ENCODE measurements around the gene CDH2.

Gene CDH2

GRCh38 chr18:28078849-28079248, 98.1 kb downstream of the CDH2 start:
- TF ChIP-seq CTCF (IDR thresholded peaks at IDR 0.05; ENCODE audit: insufficient read depth, low read depth, low read length, missing control alignments) = no peak
- no peak overlapping the region for H3K4me3 ChIP-seq (ENCODE audit: low read depth, low read length)
- no peak for DNase-seq (ENCODE audit: low read depth)

DNA sequence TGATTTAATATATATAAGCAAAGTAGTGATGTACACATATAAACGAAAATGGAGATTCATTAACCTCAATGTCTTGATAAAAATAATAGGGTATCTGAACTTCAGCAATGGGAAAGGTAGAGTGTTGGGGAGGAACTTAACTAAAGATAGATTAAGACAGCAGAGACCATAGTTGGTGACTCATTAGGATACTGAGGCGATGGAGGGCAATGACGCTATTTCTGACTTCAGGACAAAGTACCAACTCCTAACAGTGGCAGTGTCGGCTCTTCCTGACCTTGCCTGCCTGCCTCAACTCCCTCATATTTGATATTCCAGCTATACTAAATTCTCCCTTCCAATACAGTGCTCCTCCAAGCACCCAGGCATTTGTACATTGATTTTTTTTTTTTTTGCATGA, 98.6 kb downstream of the CDH2 start:
- no peak for DNase-seq (ENCODE audit: low read depth)
- H3K4me3 ChIP-seq (ENCODE audit: low read depth, low read length) = no peak overlapping the region
- TF ChIP-seq CTCF (IDR thresholded peaks at IDR 0.05; ENCODE audit: insufficient read depth, low read depth, low read length, missing control alignments) = no peak

- TF ChIP-seq CTCF (IDR thresholded peaks at IDR 0.05; ENCODE audit: insufficient read depth, low read depth, low read length, missing control alignments) = no peak
- DNase-seq (ENCODE audit: low read depth) = no peak
- no peak overlapping the region for H3K4me3 ChIP-seq (ENCODE audit: low read depth, low read length)
Observed at GRCh38 chr18:28075501-28075900, 101.4 kb downstream of the CDH2 start.

- no peak for DNase-seq (ENCODE audit: low read depth)
- no peak overlapping the region for H3K4me3 ChIP-seq (ENCODE audit: low read depth, low read length)
- TF ChIP-seq CTCF (IDR thresholded peaks at IDR 0.05; ENCODE audit: insufficient read depth, low read depth, low read length, missing control alignments) = no peak
Observed at GRCh38 chr18:28074076-28074475, 102.9 kb downstream of the CDH2 start.

GRCh38 chr18:28073658-28074057, 103.3 kb downstream of the CDH2 start:
- DNase-seq (ENCODE audit: low read depth) = no peak
- TF ChIP-seq CTCF (IDR thresholded peaks at IDR 0.05; ENCODE audit: insufficient read depth, low read depth, low read length, missing control alignments) = no peak

GRCh38 chr18:28071199-28071598, 105.7 kb downstream of the CDH2 start:
- DNase-seq (ENCODE audit: low read depth) = no peak
- H3K4me3 ChIP-seq (ENCODE audit: low read depth, low read length) = no peak overlapping the region
- no peak for TF ChIP-seq CTCF (IDR thresholded peaks at IDR 0.05; ENCODE audit: insufficient read depth, low read depth, low read length, missing control alignments)

More at GRCh38 chr18:28073658-28074057, 103.3 kb downstream of the CDH2 start:
- no peak overlapping the region for H3K4me3 ChIP-seq (ENCODE audit: low read depth, low read length)

DNA sequence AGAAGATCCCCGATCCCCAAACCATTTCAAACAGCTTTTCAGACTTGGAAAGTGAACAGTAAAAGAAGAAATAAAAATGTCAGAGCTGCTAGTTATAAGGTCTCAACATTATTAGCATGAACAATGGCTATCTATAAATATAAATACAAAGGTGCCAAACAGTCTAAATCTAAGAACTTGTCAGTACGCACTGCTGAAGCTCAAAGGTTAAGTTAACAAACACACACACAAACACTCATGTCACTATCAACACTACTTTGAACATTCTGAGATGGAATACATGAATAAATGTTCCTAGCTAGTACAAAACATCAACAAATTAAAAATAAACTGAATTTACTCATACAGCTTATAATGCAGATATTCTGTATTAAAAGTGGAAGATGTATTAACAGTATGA, 108.7 kb downstream of the CDH2 start:
- no peak for DNase-seq (ENCODE audit: low read depth)
- no peak for TF ChIP-seq CTCF (IDR thresholded peaks at IDR 0.05; ENCODE audit: insufficient read depth, low read depth, low read length, missing control alignments)
- H3K4me3 ChIP-seq (ENCODE audit: low read depth, low read length) = no peak overlapping the region
